C4-2B (cell line): ENCODE results near the gene PTGES.

Source experiments
- H3K27ac ChIP-seq: fragments of 450-650 bp; 2 replicates; pipeline ENCODE4 v1.5.1; 2017
- CTCF ChIP-seq: fragments of 450-650 bp; conservative IDR thresholded peaks from 2 replicates; pipeline ENCODE4 v1.5.1; 2017; ENCODE audit warnings: mild to moderate bottlenecking
- ZFX ChIP-seq: fragments of 450-650 bp; IDR thresholded peaks from 2 replicates; pipeline ENCODE4 v1.6.1; 2017

Gene PTGES

DNA sequence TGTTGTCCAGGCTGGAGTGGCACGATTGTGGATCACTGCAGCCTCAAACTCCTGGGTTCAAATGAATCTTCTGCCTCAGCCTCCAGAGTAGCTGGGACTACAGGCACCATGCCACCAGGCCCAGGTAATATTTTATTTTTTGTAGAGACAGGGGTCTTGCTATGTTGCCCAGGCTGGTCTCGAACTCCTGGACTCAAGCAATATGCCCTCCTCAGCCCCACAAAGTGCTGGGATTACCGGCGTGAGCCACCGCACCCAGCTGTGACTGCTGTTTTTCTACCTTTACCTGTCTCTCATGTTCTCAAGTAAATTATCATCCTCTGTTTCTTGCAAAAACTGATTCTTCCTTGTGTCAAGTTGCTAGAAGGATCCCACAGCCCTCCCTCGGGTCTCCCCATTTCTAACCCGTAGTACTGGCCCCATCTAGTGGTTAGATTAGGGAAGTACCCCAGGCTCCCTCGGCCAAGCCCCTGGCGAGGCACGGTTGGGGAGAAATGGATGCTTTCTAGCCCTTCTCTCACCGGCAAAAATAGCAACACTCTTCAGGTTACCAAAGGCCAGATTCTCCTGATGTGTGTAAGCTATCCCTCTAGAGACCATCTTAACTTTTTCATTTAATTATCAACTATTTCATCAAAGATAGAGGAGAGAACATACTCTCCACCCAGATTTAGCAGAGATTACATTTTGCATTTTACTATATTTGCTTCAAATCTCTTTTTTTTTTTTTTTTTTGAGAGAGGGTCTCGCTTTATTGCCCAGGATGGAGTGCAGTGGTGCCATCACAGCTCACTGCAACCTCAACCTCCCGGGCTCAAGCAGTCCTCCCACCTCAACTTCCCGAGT is 30.9 kb upstream of the PTGES start:
- H3K27ac ChIP-seq, result no peak overlapping the region
- peak; percentile 94 for TF ChIP-seq CTCF
- TF ChIP-seq ZFX, result no peak

DNA sequence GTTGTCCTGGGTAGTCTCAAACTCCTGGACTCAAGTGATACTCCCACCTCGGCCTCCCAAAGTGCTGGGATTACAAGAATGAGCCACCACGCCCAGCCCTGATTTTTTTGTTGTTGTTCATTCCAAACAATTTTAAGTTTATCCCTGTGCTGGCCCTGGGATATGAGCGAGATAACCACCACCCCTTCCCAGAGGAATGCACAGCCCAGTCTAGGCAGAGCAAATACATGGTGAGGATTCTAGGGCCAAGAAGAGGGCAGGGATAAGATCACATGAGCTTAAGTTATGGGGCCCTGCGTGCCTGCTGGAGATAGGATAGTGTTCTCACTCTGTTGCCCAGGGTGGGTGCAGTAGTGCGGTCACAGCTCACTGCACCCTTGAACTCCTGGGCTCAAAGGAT is 29.1 kb upstream of the PTGES start:
- no peak overlapping the region for H3K27ac ChIP-seq
- TF ChIP-seq ZFX (no peak), CTCF (no peak)

DNA sequence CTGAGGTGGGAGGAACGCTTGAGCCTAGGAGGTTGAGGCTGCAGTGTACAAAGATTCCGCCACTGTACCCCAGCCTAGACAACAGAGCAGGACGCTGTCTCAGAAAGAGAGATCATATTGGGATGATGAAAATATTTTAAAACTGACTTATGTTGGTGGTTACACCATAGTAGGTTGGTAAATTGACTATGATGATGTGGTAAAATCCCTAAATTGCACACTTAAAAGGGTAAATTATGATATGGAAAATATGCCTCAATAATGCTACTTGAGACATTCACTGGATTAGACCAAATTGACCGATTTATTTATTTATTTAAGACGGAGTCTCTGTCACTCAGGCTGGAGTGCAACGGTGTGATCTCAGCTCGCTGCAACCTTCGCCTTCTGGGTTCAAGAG is 28.3 kb upstream of the PTGES start:
- no peak overlapping the region for H3K27ac ChIP-seq
- TF ChIP-seq ZFX, result no peak
- no peak for TF ChIP-seq CTCF

DNA sequence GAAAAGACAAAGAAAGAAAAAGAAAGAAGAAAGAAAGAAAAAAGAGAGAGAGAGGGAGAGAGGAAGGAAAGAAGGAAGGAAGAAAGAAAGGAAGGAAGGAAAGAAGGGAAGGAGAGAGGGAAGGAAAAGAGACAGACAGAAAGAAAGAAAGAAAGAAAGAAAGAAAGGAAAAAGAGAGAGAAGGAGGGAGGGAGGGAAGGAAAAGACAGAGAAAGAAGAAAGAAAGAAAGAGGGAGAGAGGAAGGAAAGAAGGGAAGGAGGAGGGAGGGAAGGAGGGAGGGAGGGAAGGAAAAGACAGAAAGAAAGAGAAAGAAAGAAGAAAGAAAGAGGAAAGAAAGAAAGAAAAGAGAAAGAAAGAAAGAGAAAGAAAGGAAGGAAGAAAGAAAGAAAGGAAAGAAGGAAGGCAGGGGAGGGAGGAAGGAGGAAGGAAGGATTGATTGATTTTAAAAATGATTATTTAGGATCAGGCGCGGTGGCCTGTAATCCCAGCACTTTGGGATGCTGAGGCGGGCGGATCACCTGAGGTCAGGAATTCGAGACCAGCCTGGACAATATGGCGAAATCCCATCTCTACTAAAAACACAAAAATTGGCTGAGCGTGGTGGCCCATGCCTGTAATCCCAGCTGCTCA is 26.8 kb upstream of the PTGES start:
- no peak overlapping the region for H3K27ac ChIP-seq
- TF ChIP-seq ZFX (no peak), CTCF (no peak)

DNA sequence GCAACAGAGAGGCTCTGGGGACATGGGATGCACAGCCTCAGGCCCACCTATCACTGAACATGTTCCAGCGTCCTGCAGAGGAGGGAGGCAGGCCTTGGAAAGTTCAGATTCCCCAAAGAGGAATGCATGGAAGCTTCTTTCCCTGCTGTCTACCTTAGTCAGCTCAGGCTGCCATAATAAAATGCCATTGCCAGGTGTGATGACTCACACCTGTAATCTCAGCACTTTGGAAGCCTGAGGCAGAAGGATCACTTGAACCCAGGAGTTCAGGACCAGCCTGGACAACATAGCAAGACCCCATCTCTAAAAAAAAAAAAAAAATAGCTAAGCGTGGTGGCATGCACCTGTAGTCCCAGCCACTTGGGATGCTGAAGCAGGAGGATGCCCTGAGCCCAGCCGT is 25.6 kb upstream of the PTGES start:
- no peak overlapping the region for H3K27ac ChIP-seq
- TF ChIP-seq CTCF (no peak), ZFX (no peak)

DNA sequence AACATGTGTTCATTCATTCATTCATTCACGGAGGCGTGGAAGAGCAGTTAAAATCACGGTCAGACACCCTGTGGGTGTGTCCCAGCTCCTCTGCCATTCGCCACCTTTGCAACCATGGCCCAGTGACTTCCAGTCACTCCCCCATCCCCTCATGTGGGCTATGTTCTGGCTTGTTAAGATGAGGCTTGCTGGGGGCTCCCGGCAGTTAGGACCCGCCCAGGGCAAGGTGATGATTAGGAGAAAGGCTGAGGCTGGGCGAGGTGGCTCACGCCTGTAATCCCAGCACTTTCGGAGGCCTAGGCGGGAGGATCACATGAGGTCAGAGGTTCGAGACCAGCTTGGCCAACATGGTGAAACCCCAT is 24.9 kb upstream of the PTGES start:
- H3K27ac ChIP-seq, result no peak overlapping the region
- TF ChIP-seq ZFX, result no peak

DNA sequence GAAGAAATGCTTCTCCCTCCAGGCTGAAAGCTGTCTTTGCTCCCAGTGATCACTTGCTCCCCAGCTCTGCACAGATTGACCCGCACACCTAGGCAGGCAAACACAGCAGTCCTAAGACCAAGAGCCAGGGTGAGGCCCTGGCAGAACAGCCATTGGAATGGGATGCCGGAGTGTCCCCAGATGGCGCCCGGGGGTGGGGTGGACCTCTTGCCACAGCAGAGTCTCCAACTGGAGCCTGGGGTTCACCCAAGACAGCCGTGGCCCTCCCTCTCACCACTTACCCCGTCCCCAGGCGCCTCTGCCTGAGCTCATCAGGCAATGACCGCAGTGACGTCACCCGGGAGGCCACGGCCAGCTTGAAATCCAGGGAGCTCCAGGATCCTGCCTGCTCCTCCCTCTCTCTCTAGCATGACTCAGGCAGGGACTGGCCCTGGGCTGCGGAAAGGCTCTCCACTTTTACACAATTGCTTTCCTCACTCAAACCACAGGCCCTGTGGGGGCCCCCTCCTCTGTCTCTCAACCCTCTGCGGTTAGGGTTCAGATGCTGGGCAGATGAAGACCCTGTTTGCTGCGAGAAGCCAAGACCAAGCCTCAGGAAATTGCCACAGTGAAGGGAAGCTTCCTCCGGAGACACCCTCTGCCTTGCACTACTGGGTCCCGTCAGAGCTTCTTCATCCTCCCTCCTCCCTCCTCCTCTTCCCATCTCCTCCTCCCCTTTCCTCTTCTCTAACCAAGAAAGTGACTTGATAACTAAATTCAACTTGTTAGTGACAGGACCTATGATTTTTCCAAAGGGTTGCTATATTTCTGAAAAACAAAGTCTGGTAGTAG is 24.3 kb upstream of the PTGES start:
- no peak for TF ChIP-seq CTCF
- no peak for TF ChIP-seq ZFX
- no peak overlapping the region for H3K27ac ChIP-seq
